Transverse colon (tissue), 4 donors: Measurements from ENCODE around the gene IARS2. TPM values are rescaled to one million over a fixed set of nuclear protein-coding genes. Genes with fewer than 3 reads are reported as not detected.
A peak's percentile ranks its signal among the peaks of the same experiment; 100 is the strongest.

Experiments used
- DNase-seq: peaks from one replicate; pipeline ENCODE4 v3.0.0-alpha.2; 2019
- H3K27ac ChIP-seq, 4 donors: fragments of 200-600 bp; sonication (generic); 2 replicates each; pipeline ENCODE4 v1.5.1; 2016 to 2018; ENCODE audit warnings: inconsistent platforms in 4 of 4
- H3K27me3 ChIP-seq: fragments of 200-600 bp; sonication (generic); 2 replicates; pipeline ENCODE4 v1.5.1; 2017; ENCODE audit warnings: inconsistent platforms
- H3K36me3 ChIP-seq, 4 donors: fragments of 200-600 bp; sonication (generic); 2 replicates each; pipeline ENCODE4 v1.5.1; 2017 to 2019; ENCODE audit warnings: inconsistent platforms in 4 of 4
- H3K4me1 ChIP-seq, 4 donors: fragments of 200-600 bp; sonication (generic); 2 replicates each; pipeline ENCODE4 v1.5.1; 2017 to 2020; ENCODE audit warnings: inconsistent platforms in 4 of 4
- H3K4me3 ChIP-seq, 4 donors: fragments of 200-600 bp; sonication (generic); 1 replicate in 1 of 4; 2 replicates in 3 of 4; pipeline versions ENCODE4 v1.5.1 to v1.6.1; 2017 to 2019; ENCODE audit warnings: inconsistent platforms in 4 of 4
- H3K9me3 ChIP-seq, 2 donors: fragments of 200-600 bp; sonication (generic); 2 replicates each; pipeline ENCODE4 v1.5.1; 2017 to 2019; ENCODE audit warnings: inconsistent platforms in 2 of 2
- EP300 ChIP-seq: sonication (generic); formaldehyde crosslinking; IDR thresholded peaks from one replicate; pipeline ENCODE4 v1.6.1; 2017; ENCODE audit warnings: antibody characterized with exemption, low read depth
- POLR2A ChIP-seq: fragments of 450-650 bp; IDR thresholded peaks from one replicate; pipeline ENCODE4 v1.6.1; 2016; ENCODE audit warnings: antibody characterized with exemption, mild to moderate bottlenecking, moderate library complexity
- POLR2AphosphoS5 ChIP-seq, 3 donors: sonication (generic); formaldehyde crosslinking; IDR thresholded peaks; one replicate each; pipeline ENCODE4 v1.6.1; 2016; ENCODE audit warnings: antibody characterized with exemption in 3 of 3
- WGBS, 2 donors: methylation state at CpG; one replicate each; pipeline ENCODE4 v1.1.5; 2018; ENCODE audit warnings: low coverage in 1 of 2; 5-methylcytosine and 5-hydroxymethylcytosine counted together
- in situ Hi-C, 4 donors: fragments of 200-750 bp; cut with MboI; loops; one replicate each; pipeline versions ENCODE4 v1.15.0 to v1.15.1; 2017; ENCODE audit warnings: low sequenced_read_pairs in 3 of 4, low pct_ligation_motif_present in 1 of 4, low pct_unique_long_range_greater_than_20kb in 1 of 4
- intact Hi-C: fragments of 100-400 bp; cut with DNase I; formaldehyde crosslinking; loops from one replicate; pipeline ENCODE4 v1.15.1; 2023; ENCODE audit warnings: low total_unique reads
- total RNA-seq, 4 donors: library from RNA; depleted of rRNA; stranded (reverse); fragments of >200 nt; gene quantifications; one replicate each; pipeline ENCODE4 v1.1.0, GENCODE V29; 2016
- TF ChIP-seq, protein P1 (sequence below), 5 experiments: fragments of 200-600 bp in 3 of 5; fragments of 450-650 bp in 2 of 5; sonication (generic) in 3 of 5; IDR thresholded peaks; 1 replicate in 2 of 5; 2 replicates in 3 of 5; pipeline ENCODE4 v1.5.1; 2016 to 2017; ENCODE audit warnings: antibody characterized with exemption in 5 of 5, inconsistent platforms in 3 of 5, mild to moderate bottlenecking in 2 of 5, moderate library complexity in 1 of 5

Gene IARS2
- total RNA-seq: 10 to 100 TPM; 46.2 to 87.0 (median 70.8) TPM

DNA sequence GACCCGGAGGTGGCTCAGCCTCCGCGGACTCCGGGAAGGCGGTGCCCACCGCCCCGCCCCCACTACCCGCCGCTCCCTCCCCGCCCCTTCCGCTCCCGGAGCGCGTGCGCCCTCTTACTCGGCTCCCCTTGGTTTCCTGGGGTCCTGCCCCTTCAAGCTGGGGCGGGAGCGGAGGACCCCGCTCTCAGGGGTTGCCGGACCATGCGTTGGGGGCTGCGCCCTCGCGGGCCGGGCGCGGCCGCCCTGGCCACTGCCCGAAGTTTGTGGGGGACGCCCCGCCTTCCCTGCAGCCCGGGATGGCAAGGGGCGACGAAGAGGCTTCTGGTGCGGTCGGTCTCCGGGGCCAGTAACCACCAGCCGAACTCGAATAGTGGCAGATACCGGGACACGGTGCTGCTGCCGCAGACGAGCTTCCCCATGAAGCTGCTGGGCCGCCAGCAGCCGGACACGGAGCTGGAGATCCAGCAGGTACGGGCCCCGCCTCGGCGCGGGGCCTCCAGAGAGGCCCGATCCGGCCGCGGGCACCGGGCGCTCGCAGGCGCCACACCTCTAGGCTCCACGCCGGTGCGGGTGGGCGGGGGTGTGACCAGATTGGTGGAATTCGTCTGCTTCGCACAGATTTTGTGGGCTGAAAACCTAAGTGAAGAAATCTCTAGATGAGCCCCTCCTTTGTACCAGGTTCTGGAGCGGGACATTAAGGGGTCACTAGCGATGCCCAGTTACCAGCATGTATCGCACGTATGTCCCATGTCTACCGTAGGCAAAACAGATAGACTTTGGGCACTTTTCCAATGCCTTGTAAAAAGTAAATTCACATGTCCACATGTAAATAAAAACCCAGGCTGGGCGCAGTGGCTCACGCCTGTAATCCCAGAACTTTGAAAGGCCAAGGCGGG, at the start of gene IARS2:
Gene IARS2, plus strand, starts transcription at position 117 of the 896 bp plus-strand sequence. Its CDS starts 85 bp downstream, at position 202.
- in situ Hi-C loops: no loop called here
- intact Hi-C loops: no loop called here
- 2% methylated on average over 56 of the region's 73 CpGs; no CpG with 5 or more reads in 1 of the 2 donors for WGBS, 2 donors

DNA sequence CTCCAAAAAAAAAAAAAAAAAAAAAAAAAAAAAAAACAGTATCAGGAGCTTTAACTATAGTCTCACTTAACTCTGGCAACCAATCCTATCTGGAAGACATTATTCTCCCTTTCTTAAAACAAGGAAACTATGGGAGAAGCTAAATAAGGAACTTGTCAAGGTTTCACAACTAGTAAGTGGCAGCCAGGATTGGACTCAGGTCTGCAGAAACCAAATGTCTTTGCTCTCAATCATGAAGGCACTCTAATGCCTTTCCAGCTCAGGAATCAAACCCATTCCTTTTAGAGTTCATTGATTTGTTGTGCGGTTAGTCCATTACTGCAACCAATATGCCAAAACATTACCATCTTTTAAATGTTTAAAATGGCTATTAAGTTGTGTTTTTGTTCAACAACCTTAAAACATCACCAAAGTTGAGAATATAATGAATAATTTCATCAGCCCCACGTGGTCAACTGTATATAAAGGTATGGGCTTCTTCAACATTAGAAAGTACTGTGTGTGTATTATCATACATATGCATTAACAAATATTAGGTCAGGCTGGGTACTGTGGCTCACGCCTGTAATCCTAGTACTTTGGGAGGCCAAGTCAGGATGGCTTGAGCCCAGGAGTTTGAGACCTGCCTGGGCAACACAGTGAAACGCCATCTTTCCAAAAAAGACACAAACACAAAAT, 49.1 kb upstream of the IARS2 start:
- intact Hi-C loops (no loop called here), in situ Hi-C loops (no loop called here)
- no peaks in the 10 kb centered on the region for H3K9me3 ChIP-seq
- peaks cover 4 to 45% (median 25%) of the 10 kb centered on the region in 4 donors for H3K4me1 ChIP-seq
- TF ChIP-seq, protein P1, sequence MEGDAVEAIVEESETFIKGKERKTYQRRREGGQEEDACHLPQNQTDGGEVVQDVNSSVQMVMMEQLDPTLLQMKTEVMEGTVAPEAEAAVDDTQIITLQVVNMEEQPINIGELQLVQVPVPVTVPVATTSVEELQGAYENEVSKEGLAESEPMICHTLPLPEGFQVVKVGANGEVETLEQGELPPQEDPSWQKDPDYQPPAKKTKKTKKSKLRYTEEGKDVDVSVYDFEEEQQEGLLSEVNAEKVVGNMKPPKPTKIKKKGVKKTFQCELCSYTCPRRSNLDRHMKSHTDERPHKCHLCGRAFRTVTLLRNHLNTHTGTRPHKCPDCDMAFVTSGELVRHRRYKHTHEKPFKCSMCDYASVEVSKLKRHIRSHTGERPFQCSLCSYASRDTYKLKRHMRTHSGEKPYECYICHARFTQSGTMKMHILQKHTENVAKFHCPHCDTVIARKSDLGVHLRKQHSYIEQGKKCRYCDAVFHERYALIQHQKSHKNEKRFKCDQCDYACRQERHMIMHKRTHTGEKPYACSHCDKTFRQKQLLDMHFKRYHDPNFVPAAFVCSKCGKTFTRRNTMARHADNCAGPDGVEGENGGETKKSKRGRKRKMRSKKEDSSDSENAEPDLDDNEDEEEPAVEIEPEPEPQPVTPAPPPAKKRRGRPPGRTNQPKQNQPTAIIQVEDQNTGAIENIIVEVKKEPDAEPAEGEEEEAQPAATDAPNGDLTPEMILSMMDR (IDR thresholded peaks at IDR 0.05): no peak
- no peak for TF ChIP-seq EP300
- no peak for TF ChIP-seq POLR2A
- no peak for TF ChIP-seq POLR2AphosphoS5 (IDR thresholded peaks at IDR 0.05)
- DNase-seq: no peak
- H3K36me3 ChIP-seq: peaks cover 0 to 7% (median 2%) of the 10 kb centered on the region in 4 donors
- peak overlapping the region in 3 of 4 donors; percentile 68 to 83 (median 82) for H3K4me3 ChIP-seq
- H3K27me3 ChIP-seq: no peaks in the 10 kb centered on the region
- peak overlapping the region; percentile 86 to 94 (median 90) for H3K27ac ChIP-seq
- 69 to 80% methylated on average over 4 of the region's 4 CpGs for WGBS, 2 donors

More for the DNA sequence above, at the start of gene IARS2:
- TF ChIP-seq POLR2A (peak; percentile 62), EP300 (no peak), POLR2AphosphoS5 (IDR thresholded peaks at IDR 0.05) (peak in 1 of 3 donors; percentile 68)
- TF ChIP-seq, protein P1 (IDR thresholded peaks at IDR 0.05): no peak
- Histone ChIP-seq H3K36me3 (peaks cover 0 to 21% (median 5%) of the 10 kb centered on the region in 4 donors), H3K27ac (peak within 1 kb of the TSS; percentile 93 to 95 (median 94)), H3K4me1 (peaks cover 13 to 21% (median 16%) of the 10 kb centered on the region in 4 donors), H3K9me3 (no peaks in the 10 kb centered on the region), H3K27me3 (no peaks in the 10 kb centered on the region), H3K4me3 (peak within 1 kb of the TSS; percentile 82 to 99 (median 92))
- DNase-seq: peak; percentile 93

DNA sequence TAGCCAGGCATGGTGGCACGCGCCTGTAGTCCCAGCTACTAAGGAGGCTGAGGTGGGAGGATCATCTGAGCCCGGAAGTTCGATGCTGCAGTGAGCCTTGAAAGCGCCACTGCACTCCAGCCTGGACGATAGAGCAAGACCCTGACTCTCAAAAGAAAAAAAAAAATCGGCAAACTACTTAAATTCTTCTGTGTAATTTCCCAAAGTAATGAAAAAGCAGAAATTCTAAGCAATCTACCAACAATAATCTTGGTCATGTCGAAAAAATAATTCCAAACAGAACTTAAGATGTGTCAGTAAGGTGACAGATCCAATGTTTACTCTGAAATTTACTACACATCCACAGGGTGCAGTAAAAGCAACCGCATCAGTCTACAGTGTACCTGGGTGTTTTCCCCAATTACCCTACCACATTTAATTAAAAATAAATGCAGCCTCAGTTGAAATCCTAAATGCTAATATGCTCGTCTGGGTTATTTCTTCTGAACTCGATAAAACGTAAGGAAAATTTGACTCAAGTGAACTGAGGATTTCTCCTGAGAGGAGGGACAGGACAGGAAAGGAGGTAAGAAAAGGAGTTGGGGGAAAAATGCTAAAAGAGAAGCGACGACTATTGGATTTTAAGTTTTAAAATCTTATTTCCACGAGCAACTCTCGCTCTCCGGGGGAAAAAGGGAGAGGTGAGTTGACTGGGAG, 48.4 kb upstream of the IARS2 start:
- Histone ChIP-seq H3K4me1 (peaks cover 4 to 42% (median 24%) of the 10 kb centered on the region in 4 donors), H3K27me3 (no peaks in the 10 kb centered on the region), H3K36me3 (peaks cover 0 to under 1% (median 0%) of the 10 kb centered on the region in 4 donors), H3K9me3 (no peaks in the 10 kb centered on the region), H3K27ac (peak overlapping the region; percentile 86 to 94 (median 90)), H3K4me3 (peak overlapping the region; percentile 65 to 83 (median 75))
- DNase-seq: no peak
- intact Hi-C loops (no loop called here), in situ Hi-C loops (no loop called here)
- TF ChIP-seq POLR2AphosphoS5 (IDR thresholded peaks at IDR 0.05) (no peak), EP300 (no peak), POLR2A (no peak)
- TF ChIP-seq, protein P1 (IDR thresholded peaks at IDR 0.05): no peak
- 18 to 23% methylated on average over 15 to 17 of the region's 17 CpGs for WGBS, 2 donors
